Retinal pigment epithelial cell (primary cell): Measurements from ENCODE around the gene CLSTN3.

ENCODE experiments used
- DNase-seq: peaks from one replicate; pipeline ENCODE4 v3.0.0-alpha.2; 2010; ENCODE audit warnings: low read depth
- H3K4me3 ChIP-seq: 2 replicates; pipeline ENCODE4 v1.5.1; 2011; ENCODE audit warnings: mild to moderate bottlenecking, low read length, control low read depth, moderate library complexity
- CTCF ChIP-seq: conservative IDR thresholded peaks from 2 replicates; pipeline ENCODE4 v1.5.1; 2011; ENCODE audit warnings: low read depth, low read length, control low read depth, inconsistent platforms

CLSTN3 gene

DNA sequence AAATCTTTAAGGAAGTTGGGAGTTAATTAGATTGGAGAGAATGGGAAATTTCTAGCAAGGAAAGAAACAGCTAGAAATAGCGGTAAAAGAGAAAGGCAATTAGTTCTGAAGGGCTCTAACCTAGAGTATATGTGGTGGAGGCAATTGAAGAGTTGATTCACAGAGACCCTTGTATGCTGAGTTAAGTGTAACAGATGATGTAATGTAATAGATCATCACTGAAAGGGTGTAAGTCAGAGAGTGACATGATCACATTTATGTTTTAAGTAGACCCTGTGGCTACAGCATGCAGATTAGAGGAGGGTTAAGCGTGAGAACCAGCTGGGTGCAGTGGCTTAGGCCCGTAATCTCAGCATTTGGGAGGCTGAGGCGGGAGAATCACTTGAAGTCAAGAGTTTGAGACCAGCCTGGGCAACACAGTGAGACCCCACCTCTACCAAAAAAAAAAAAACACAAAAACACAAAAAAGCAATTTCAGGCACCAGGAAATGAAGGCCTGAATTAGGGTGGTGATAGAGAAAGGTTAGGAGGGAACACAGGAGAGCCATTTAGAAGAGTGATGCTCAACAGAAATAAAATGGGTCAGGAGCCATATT, 4.4 kb upstream of the CLSTN3 start:
- no peak for DNase-seq
- H3K4me3 ChIP-seq, result no peak overlapping the region
- no peak for TF ChIP-seq CTCF

DNA sequence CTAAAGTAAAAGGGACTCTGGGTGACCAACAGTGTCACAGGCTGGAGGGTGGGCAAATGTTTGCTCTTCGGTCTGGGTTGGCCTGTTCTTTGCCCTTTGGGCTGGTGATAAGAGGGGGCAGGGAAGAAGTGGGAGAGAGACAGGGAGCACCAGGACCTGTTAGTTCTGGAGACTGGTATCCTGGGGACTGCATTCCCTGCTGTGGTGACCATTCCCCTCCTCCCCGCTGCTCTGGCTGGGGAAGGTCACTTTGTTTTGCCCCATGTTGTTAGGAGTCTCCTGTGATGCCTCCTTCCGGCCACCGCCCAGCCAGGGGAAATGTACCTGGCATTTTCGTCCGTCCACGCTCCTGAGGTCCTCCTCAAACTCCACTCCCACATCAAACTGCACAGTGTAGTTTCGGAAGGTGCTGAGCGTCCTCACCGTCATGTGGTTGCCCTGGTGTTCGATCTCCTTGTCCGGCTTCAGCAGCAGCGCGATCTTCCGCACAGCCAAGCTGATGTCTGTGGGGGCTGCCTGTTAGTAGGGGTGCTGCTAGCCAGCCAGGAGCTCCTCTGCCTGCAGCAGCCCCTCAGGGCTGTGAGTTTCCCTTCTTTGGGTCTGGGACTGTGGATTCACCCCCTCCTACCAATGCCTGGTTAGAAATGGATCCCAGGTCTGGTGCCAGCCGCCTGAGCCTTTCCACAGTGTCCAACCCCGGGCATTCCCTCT, 2.1 kb upstream of the CLSTN3 start:
- no peak for DNase-seq
- H3K4me3 ChIP-seq, result no peak overlapping the region
- no peak for TF ChIP-seq CTCF

DNA sequence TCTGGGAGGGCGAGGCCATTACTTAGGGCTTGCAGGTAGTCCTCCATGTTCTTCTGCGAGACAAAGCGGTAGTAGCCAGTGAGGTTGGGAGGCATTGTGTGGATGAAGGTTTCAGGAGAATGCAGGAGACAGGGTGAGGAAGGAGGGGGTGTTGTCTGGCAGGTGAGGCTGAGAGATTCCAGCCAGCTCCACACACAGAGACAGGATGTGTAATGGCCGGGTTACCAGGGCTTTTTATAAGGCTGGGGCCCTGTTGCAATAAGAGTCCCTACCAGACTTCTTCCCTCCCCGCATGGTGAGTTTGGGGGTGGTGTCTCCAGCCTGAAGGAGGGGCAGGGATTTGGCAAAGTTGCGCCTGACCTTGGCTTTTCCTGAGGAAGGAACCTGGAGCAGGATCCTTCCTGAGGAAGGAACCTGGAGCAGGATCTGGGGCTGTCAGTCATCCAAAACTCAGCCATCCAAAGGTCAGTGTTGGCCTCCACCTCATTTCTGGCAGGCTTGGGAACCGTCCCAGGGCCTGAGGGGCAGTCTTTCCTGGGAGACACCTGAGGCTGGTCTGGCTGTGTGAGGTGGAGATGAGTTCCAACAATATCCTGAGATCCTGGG, 1.4 kb upstream of the CLSTN3 start, which contains the start of gene RBP5:
TSS of gene RBP5 (minus strand) at position 209 of the 606 bp plus-strand sequence. CDS start at position 95, 114 bp downstream.
- TF ChIP-seq CTCF, result no peak
- peak within 1 kb of the TSS; percentile 90 for H3K4me3 ChIP-seq
- DNase-seq, result no peak

DNA sequence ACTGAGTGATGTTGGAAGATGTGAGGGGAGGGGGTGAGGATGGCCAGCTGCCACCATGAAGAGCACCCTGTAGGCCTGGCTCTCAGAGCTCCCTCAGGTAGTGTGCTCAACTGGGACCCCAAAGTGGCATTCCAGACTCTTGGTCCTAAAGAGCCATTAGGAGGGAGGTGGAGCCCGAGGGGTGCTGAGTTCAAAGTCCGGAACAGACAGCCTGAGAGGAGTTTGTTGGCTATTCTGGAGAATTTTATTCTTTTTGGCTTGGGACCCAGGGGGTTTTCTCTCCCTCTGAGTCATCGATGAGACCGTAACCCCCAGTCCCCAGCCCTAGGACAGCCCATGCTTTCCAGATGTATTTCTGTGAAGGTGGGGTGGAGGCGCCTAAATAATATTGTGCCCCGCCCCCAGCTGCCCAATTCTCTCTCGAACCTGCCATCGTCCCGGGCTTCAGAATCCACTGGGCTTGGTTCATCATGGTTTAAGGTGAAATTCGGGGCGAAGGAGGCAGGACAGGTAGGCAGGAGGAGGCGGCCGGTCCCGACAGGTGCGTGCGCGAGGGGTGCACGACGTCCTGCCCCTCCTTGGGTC, 792 bp upstream of the CLSTN3 start:
- DNase-seq, result no peak
- no peak for TF ChIP-seq CTCF
- H3K4me3 ChIP-seq, result peak overlapping the region; percentile 90

DNA sequence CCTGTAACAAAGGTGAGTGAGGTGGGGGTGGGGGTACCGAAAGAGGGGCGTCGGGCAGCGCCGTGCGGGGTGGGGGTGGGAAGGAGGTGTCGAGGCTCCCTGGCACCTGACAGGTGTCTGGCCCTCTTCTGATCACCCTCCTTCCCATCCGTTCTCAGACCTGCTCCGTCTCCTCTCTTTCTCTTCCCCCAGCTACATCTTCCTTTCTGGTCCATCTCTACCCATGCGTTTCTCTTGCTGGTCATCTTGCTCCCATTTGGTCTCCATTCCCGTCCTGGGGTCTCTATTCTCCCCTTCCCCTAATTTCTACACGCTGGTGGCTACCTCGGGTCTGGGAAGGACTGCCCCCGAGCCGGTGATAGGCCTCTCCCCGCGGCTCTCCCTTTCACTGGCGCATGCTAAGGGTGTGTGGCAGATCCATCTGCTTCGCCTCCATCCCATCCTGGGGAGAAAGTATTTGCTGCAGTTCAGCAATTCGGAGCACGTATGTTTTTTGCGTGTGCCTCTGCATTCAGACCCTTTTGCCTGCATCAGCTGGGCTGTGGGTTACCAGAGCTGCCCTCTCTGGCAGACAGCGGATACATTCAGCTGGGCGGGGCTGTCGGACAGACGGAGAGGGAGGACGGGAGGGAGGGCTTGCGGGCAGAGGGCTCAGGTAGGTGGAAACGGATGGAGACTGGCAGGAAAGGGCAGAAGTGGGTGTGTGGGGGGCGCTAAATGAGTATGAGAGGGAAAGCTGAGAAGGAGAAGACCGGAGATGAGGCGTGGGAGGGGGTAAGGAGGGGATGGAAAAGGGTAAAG, 730 bp downstream of the CLSTN3 start:
- peak overlapping the region; percentile 90 for H3K4me3 ChIP-seq
- no peak for DNase-seq
- TF ChIP-seq CTCF, result peak; percentile 14

- DNase-seq, result no peak
- H3K4me3 ChIP-seq, result peak overlapping the region; percentile 90
- no peak for TF ChIP-seq CTCF
These were observed 1.3 kb downstream of the CLSTN3 start for GRCh38 chr12:7131502-7131866.
